Upper lobe of left lung (tissue), 6 donors: ENCODE measurements around the gene DRC3. TPM values are rescaled to one million over a fixed set of nuclear protein-coding genes. Genes with fewer than 3 reads are reported as not detected.

ENCODE experiments used
- ATAC-seq, 2 donors: fragments of 200-7000 bp; cut with Tn5 transposase; one replicate each; pipeline ENCODE4 v1.9.1; 2022; ENCODE audit warnings: mild to moderate bottlenecking in 2 of 2, moderate library complexity in 2 of 2; ENCODE audit not compliant: low FRiP score in 2 of 2
- DNase-seq, 2 donors: peaks; one replicate each; pipeline ENCODE4 v3.0.0-alpha.2; 2019 to 2020
- H3K27ac ChIP-seq, 4 donors: fragments of 200-600 bp; sonication (generic); one replicate each; pipeline ENCODE4 v1.5.1; 2016 to 2019
- H3K27me3 ChIP-seq, 4 donors: fragments of 200-600 bp; sonication (generic); one replicate each; pipeline ENCODE4 v1.5.1; 2017 to 2019
- H3K36me3 ChIP-seq, 4 donors: fragments of 200-600 bp; sonication (generic); one replicate each; pipeline ENCODE4 v1.5.1; 2016 to 2019
- H3K4me1 ChIP-seq, 4 donors: fragments of 200-600 bp; sonication (generic); one replicate each; pipeline ENCODE4 v1.5.1; 2018 to 2019
- H3K4me3 ChIP-seq, 4 donors: fragments of 200-600 bp; sonication (generic); one replicate each; pipeline ENCODE4 v1.5.1; 2017 to 2019; ENCODE audit warnings: mild to moderate bottlenecking in 2 of 4, moderate library complexity in 1 of 4
- H3K9me3 ChIP-seq, 4 donors: fragments of 200-600 bp; sonication (generic); one replicate each; pipeline ENCODE4 v1.5.1; 2018 to 2019
- EP300 ChIP-seq, 4 donors: sonication (generic); formaldehyde crosslinking; IDR thresholded peaks; one replicate each; pipeline ENCODE4 v1.5.1; 2017; ENCODE audit warnings: antibody characterized with exemption in 4 of 4, control low read depth in 2 of 4
- POLR2A ChIP-seq, 4 donors: fragments of 450-650 bp; IDR thresholded peaks; one replicate each; pipeline ENCODE4 v1.5.1; 2016 to 2017; ENCODE audit warnings: antibody characterized with exemption in 4 of 4, mild to moderate bottlenecking in 2 of 4
- POLR2AphosphoS5 ChIP-seq, 2 donors: sonication (generic); formaldehyde crosslinking; IDR thresholded peaks; one replicate each; pipeline ENCODE4 v1.5.1; 2017; ENCODE audit warnings: antibody characterized with exemption in 2 of 2
- WGBS, 2 donors: methylation state at CpG; one replicate each; pipeline ENCODE4 v1.1.5; 2017 to 2018; 5-methylcytosine and 5-hydroxymethylcytosine counted together
- total RNA-seq, 6 donors: library from RNA; depleted of rRNA in 4 of 6; stranded (reverse); fragments of >200 nt in 4 of 6; gene quantifications; one replicate each; pipeline versions ENCODE4 v1.1.0 to v1.2.1, GENCODE V29; 2016 to 2021
- TF ChIP-seq, protein P1 (sequence below), 6 experiments: fragments of 450-650 bp in 4 of 6; fragments of 200-600 bp in 2 of 6; sonication (generic) in 2 of 6; IDR thresholded peaks; one replicate each; pipeline ENCODE4 v1.5.1; 2016 to 2019; ENCODE audit warnings: antibody characterized with exemption in 6 of 6
- donor health status: DM: no; HTN: no; CAD: no; lungs with moderate emphysema.
- donor health status: DM: no; HTN: yes; CAD: no; lungs with severe emphysema.

The DRC3 gene
- total RNA-seq, 6 donors from 2014 or later = 1.5 to 46.2 (median 11.4) TPM

- Histone ChIP-seq H3K27me3 (no peaks in the 10 kb centered on the region), H3K9me3 (no peaks in the 10 kb centered on the region), H3K27ac (no peak overlapping the region), H3K4me1 (peaks cover 0 to 3% (median under 1%) of the 10 kb centered on the region in 4 donors), H3K36me3 (peaks cover 0 to 42% (median 22%) of the 10 kb centered on the region in 4 donors), H3K4me3 (no peak overlapping the region)
- TF ChIP-seq POLR2A (IDR thresholded peaks at IDR 0.05) = no peak
- no peak for TF ChIP-seq POLR2AphosphoS5 (IDR thresholded peaks at IDR 0.05)
- TF ChIP-seq, protein P1, sequence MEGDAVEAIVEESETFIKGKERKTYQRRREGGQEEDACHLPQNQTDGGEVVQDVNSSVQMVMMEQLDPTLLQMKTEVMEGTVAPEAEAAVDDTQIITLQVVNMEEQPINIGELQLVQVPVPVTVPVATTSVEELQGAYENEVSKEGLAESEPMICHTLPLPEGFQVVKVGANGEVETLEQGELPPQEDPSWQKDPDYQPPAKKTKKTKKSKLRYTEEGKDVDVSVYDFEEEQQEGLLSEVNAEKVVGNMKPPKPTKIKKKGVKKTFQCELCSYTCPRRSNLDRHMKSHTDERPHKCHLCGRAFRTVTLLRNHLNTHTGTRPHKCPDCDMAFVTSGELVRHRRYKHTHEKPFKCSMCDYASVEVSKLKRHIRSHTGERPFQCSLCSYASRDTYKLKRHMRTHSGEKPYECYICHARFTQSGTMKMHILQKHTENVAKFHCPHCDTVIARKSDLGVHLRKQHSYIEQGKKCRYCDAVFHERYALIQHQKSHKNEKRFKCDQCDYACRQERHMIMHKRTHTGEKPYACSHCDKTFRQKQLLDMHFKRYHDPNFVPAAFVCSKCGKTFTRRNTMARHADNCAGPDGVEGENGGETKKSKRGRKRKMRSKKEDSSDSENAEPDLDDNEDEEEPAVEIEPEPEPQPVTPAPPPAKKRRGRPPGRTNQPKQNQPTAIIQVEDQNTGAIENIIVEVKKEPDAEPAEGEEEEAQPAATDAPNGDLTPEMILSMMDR (IDR thresholded peaks at IDR 0.05) = no peak
- no peak for TF ChIP-seq EP300 (IDR thresholded peaks at IDR 0.05)
- no peak for ATAC-seq
- 95 to 98% methylated on average over 5 of the region's 5 CpGs for WGBS, 2 donors
- no peak for DNase-seq
Observed at GRCh38 chr17:18021372-18021771, 48.7 kb downstream of the DRC3 start.

DNA sequence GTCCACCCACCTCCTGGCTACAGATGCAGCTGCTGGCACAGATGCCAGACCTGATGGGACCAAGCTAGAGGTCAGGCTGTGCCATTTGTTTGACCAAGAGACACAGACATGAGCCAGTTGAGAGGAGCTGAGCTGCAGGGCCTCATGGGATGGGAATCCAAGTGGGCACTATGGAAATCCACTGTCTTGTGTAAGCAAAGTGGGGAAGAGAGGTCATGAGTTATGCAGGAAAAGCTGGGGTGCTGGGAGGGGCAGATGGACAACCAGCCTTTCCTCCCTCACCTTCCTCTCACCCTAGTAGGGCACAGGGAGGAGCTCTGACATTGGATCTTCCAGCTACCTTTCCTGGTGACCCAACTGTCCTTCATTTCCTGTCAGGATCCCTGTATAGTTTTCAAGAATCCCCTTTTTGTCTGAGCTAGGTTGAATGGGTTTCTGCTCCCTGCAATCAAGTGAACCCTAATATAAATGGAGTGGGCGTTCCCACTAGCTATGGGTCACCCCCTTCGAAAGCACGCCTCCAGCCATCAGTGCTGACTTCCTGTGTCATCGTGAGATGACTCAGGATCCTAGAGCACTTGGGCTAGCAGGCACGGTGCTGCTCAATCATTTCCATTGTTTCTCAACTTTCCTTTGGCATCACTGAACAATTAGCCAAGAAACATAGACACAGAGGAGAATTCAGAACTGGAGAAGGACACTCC lies 52.7 kb downstream of the DRC3 start:
- ATAC-seq = no peak
- WGBS, 2 donors = 65% methylated on average over 4 to 5 of the region's 5 CpGs

DNA sequence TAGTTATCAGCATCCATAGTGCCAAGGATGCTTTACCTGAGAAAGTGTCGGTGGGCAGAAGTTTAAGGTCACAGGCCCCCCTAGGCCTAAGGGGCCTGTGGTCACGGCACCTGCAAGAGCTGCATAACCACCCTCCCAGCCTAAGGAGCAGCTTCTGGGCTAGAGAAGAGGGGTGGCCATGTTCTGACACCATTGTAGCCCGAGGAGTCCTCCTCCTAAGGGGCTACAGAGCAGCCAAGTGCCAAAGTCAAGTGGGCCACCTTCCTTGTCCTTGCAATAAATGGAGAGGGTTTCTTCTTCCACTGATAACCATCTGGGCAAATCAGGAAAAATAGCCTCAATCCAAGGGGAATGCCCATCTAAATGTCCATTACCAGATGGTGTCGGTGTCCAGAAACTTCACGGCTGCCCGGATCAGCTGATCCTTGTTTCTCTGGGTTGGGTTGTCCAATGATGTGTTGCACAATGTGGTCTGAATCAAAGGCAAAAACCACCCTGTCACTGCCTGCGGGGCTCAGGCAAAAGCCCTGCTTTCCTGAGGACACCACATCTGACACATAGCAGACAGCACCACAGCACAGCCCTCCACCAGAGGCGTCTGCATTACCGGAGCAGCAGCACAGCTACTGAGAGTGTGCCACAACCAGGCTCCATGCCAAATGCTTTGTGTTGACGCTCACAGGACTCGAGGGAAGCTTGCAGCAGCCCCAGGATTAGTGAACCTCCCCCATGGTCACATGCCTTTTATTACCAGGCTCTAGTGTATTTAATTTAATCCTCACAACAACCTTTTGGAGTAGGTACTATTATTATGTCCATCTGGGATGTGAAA lies 53.5 kb downstream of the DRC3 start:
- H3K9me3 ChIP-seq = no peaks in the 10 kb centered on the region
- no peaks in the 10 kb centered on the region for H3K27me3 ChIP-seq
- peak in 1 of 2 donors; percentile 54 for DNase-seq
- TF ChIP-seq POLR2A (IDR thresholded peaks at IDR 0.05) = peak in 1 of 4 donors; percentile 13
- TF ChIP-seq, protein P1 (IDR thresholded peaks at IDR 0.05) = no peak
- no peak overlapping the region for H3K4me3 ChIP-seq
- peaks cover 0 to 4% (median 1%) of the 10 kb centered on the region in 4 donors for H3K4me1 ChIP-seq
- ATAC-seq = peak in 1 of 2 donors; percentile 65
- H3K27ac ChIP-seq = peak overlapping the region in 2 of 4 donors; percentile 9 to 24
- 61 to 88% methylated on average over 9 to 11 of the region's 11 CpGs for WGBS, 2 donors
- peaks cover 0 to 32% (median 16%) of the 10 kb centered on the region in 4 donors for H3K36me3 ChIP-seq

More for the DNA sequence above, 52.7 kb downstream of the DRC3 start:
- Histone ChIP-seq H3K27me3 (no peaks in the 10 kb centered on the region), H3K27ac (peak overlapping the region in 2 of 4 donors; percentile 9 to 24), H3K4me1 (peaks cover 0 to 4% (median 1%) of the 10 kb centered on the region in 4 donors), H3K9me3 (no peaks in the 10 kb centered on the region), H3K4me3 (no peak overlapping the region), H3K36me3 (peaks cover 0 to 38% (median 20%) of the 10 kb centered on the region in 4 donors)
- TF ChIP-seq EP300 (IDR thresholded peaks at IDR 0.05) (no peak), POLR2AphosphoS5 (IDR thresholded peaks at IDR 0.05) (no peak), POLR2A (IDR thresholded peaks at IDR 0.05) (no peak)
- TF ChIP-seq, protein P1 (IDR thresholded peaks at IDR 0.05) = no peak
- peak in 1 of 2 donors; percentile 29 for DNase-seq

GRCh38 chr17:18027280-18027679 lies 54.6 kb downstream of the DRC3 start:
- no peak overlapping the region for H3K4me3 ChIP-seq
- TF ChIP-seq POLR2AphosphoS5 (IDR thresholded peaks at IDR 0.05) (no peak), POLR2A (IDR thresholded peaks at IDR 0.05) (no peak), EP300 (IDR thresholded peaks at IDR 0.05) (no peak)
- TF ChIP-seq, protein P1 (IDR thresholded peaks at IDR 0.05) = no peak
- H3K9me3 ChIP-seq = no peaks in the 10 kb centered on the region
- no peaks in the 10 kb centered on the region for H3K27me3 ChIP-seq
- H3K27ac ChIP-seq = no peak overlapping the region
- ATAC-seq (no peak), DNase-seq (no peak)
- peaks cover 0 to 4% (median 1%) of the 10 kb centered on the region in 4 donors for H3K4me1 ChIP-seq
- peaks cover 0 to 21% (median 9%) of the 10 kb centered on the region in 4 donors for H3K36me3 ChIP-seq
- 77 to 90% methylated on average over 6 of the region's 6 CpGs for WGBS, 2 donors
